Tibial nerve (tissue), 3 donors: ENCODE data around the gene FABP3.

Source experiments
- POLR2A ChIP-seq, 2 donors: fragments of 450-650 bp; IDR thresholded peaks; one replicate each; pipeline ENCODE4 v1.6.1; 2017; ENCODE audit warnings: antibody characterized with exemption in 2 of 2, mild to moderate bottlenecking in 2 of 2, moderate library complexity in 2 of 2
- TF ChIP-seq, protein P1 (sequence below), 5 experiments: fragments of 200-600 bp in 3 of 5; fragments of 450-650 bp in 2 of 5; sonication (generic) in 3 of 5; IDR thresholded peaks; one replicate each; pipeline ENCODE4 v1.5.1; 2016 to 2019; ENCODE audit warnings: antibody characterized with exemption in 5 of 5, mild to moderate bottlenecking in 3 of 5, moderate library complexity in 2 of 5

- TF ChIP-seq POLR2A (IDR thresholded peaks at IDR 0.05), result no peak
- TF ChIP-seq, protein P1, sequence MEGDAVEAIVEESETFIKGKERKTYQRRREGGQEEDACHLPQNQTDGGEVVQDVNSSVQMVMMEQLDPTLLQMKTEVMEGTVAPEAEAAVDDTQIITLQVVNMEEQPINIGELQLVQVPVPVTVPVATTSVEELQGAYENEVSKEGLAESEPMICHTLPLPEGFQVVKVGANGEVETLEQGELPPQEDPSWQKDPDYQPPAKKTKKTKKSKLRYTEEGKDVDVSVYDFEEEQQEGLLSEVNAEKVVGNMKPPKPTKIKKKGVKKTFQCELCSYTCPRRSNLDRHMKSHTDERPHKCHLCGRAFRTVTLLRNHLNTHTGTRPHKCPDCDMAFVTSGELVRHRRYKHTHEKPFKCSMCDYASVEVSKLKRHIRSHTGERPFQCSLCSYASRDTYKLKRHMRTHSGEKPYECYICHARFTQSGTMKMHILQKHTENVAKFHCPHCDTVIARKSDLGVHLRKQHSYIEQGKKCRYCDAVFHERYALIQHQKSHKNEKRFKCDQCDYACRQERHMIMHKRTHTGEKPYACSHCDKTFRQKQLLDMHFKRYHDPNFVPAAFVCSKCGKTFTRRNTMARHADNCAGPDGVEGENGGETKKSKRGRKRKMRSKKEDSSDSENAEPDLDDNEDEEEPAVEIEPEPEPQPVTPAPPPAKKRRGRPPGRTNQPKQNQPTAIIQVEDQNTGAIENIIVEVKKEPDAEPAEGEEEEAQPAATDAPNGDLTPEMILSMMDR (IDR thresholded peaks at IDR 0.05), result no peak
Observed at GRCh38 chr1:31417148-31417547, 44.3 kb upstream of the FABP3 start.
